ENCODE data around the gene TMC4.
"Not testable (repeated sequence)": the region's sequence is repeated elsewhere in the genome, so short reads cannot be mapped to it uniquely, and the experiment has no call there.

The TMC4 gene

GRCh38 chr19:54199401-54199800 is 26.4 kb upstream of the TMC4 start:
- Histone ChIP-seq H3K4me1 (ENCODE audit: insufficient read depth, low read length) (peaks cover 40% of the 10 kb centered on the region), H3K4me2 (ENCODE audit: insufficient read depth, low read length) (peak overlapping the region; percentile 81), H3K27me3 (ENCODE audit: insufficient read depth, low read length, poor library complexity) (no peaks in the 10 kb centered on the region), H3K4me3 (ENCODE audit: low read depth in 1 of 2, low read length in 2 of 2) (no peak overlapping the region), H3K79me2 (ENCODE audit: insufficient read depth, low read length) (peaks cover 43% of the 10 kb centered on the region), H3K36me3 (ENCODE audit: insufficient read depth, low read length) (peaks cover 38% of the 10 kb centered on the region), H2AFZ (ENCODE audit: low read depth, low read length) (no peak overlapping the region), H3K27ac (ENCODE audit: low read length) (no peak overlapping the region), H3K9me3 (ENCODE audit: insufficient read depth, low read length, severe bottlenecking) (no peaks in the 10 kb centered on the region), H3K9ac (ENCODE audit: low read depth, low read length) (peak overlapping the region; percentile 72), H4K20me1 (ENCODE audit: insufficient read depth, low read length) (peaks cover 34% of the 10 kb centered on the region)
- TF ChIP-seq CTCF (IDR thresholded peaks at IDR 0.05; ENCODE audit: borderline replicate concordance, extremely low read depth, low read length, poor library complexity, severe bottlenecking) (no peak), EZH2 (IDR thresholded peaks at IDR 0.05; ENCODE audit: borderline replicate concordance, low read depth, low read length, severe bottlenecking) (no peak)
- no peak for DNase-seq
- no peak for ATAC-seq (ENCODE audit: insufficient read depth, low read depth)

DNA sequence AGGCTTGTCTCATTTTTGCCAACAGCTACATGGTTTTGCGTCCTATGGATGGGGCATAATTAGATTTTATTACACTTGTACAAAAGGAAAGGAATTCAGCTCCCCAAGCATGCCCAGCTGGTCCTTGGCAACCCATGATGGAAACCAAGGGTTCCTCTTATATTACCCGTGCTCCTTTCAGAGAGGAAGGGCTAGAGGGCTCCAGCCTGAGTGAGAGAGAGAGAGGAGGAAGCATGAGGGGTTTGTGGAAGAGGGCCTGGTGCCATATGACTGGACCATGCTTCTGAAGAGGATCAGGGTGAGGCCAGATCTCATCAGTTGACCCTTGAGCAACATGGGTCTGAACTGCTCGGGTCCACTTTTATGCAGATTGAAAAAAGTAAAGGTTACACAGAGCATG is 24.2 kb upstream of the TMC4 start:
- Histone ChIP-seq H3K4me2 (ENCODE audit: insufficient read depth, low read length) (no peak overlapping the region), H3K4me3 (ENCODE audit: low read depth in 1 of 2, low read length in 2 of 2) (no peak overlapping the region), H3K4me1 (ENCODE audit: insufficient read depth, low read length) (peaks cover 30% of the 10 kb centered on the region), H2AFZ (ENCODE audit: low read depth, low read length) (no peak overlapping the region), H3K79me2 (ENCODE audit: insufficient read depth, low read length) (peaks cover 29% of the 10 kb centered on the region), H3K27ac (ENCODE audit: low read length) (no peak overlapping the region), H3K9me3 (ENCODE audit: insufficient read depth, low read length, severe bottlenecking) (no peaks in the 10 kb centered on the region), H3K9ac (ENCODE audit: low read depth, low read length) (no peak overlapping the region), H4K20me1 (ENCODE audit: insufficient read depth, low read length) (peaks cover 17% of the 10 kb centered on the region), H3K27me3 (ENCODE audit: insufficient read depth, low read length, poor library complexity) (no peaks in the 10 kb centered on the region), H3K36me3 (ENCODE audit: insufficient read depth, low read length) (peaks cover 26% of the 10 kb centered on the region)
- ATAC-seq (ENCODE audit: insufficient read depth, low read depth) (no peak), DNase-seq (no peak)
- TF ChIP-seq CTCF (IDR thresholded peaks at IDR 0.05; ENCODE audit: borderline replicate concordance, extremely low read depth, low read length, poor library complexity, severe bottlenecking) (no peak), EZH2 (IDR thresholded peaks at IDR 0.05; ENCODE audit: borderline replicate concordance, low read depth, low read length, severe bottlenecking) (no peak)

DNA sequence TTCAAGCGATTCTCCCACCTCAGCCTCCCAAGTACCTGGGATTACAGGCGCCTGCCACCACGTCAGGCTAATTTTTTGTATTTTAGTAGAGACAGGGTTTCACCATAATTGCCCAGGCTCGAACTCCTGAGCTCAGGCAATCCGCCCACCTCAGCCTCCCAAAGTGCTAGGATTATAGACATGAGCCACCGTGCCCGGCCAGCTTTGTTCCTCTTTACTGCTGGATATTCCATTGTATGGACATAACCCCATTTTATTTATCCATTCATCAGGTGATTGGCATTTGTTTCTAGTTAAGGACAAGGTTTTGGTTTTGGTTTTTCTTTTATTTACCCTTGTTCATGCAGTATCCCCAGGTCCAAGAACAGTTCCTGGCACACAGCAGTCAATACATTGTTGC is 23.6 kb upstream of the TMC4 start:
- H2AFZ ChIP-seq (ENCODE audit: low read depth, low read length): no peak overlapping the region
- peaks cover 17% of the 10 kb centered on the region for H4K20me1 ChIP-seq (ENCODE audit: insufficient read depth, low read length)
- ATAC-seq (ENCODE audit: insufficient read depth, low read depth): no peak
- no peak overlapping the region for H3K4me2 ChIP-seq (ENCODE audit: insufficient read depth, low read length)
- no peak overlapping the region for H3K4me3 ChIP-seq (ENCODE audit: low read depth in 1 of 2, low read length in 2 of 2)
- no peak overlapping the region for H3K27ac ChIP-seq (ENCODE audit: low read length)
- DNase-seq: no peak
- H3K9ac ChIP-seq (ENCODE audit: low read depth, low read length): no peak overlapping the region
- H3K4me1 ChIP-seq (ENCODE audit: insufficient read depth, low read length): peaks cover 30% of the 10 kb centered on the region
- no peaks in the 10 kb centered on the region for H3K27me3 ChIP-seq (ENCODE audit: insufficient read depth, low read length, poor library complexity)
- H3K79me2 ChIP-seq (ENCODE audit: insufficient read depth, low read length): peaks cover 29% of the 10 kb centered on the region
- H3K36me3 ChIP-seq (ENCODE audit: insufficient read depth, low read length): peaks cover 20% of the 10 kb centered on the region
- H3K9me3 ChIP-seq (ENCODE audit: insufficient read depth, low read length, severe bottlenecking): no peaks in the 10 kb centered on the region
- TF ChIP-seq EZH2 (IDR thresholded peaks at IDR 0.05; ENCODE audit: borderline replicate concordance, low read depth, low read length, severe bottlenecking): no peak
- TF ChIP-seq CTCF (IDR thresholded peaks at IDR 0.05; ENCODE audit: borderline replicate concordance, extremely low read depth, low read length, poor library complexity, severe bottlenecking): no peak

DNA sequence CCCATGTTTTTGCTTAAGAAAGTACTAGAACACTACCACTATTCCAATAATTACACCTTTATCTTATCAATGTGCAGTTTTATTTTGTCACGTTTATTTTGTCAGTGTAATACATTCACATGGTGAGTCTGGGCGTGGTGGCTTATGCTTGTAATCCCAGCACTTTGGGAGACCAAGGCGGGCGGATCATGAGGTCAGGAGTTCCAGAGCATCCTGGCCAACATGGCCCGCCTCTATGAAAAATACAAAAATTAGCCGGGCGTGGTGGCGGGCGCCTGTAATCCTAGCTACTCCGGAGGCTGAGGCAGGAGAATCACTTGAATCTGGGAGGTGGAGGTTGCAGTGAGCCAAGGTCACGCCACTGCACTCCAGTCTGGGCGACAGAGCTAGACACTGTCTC is 21.5 kb upstream of the TMC4 start:
- not testable (repeated sequence) for H3K4me2 ChIP-seq (ENCODE audit: insufficient read depth, low read length); H3K9ac ChIP-seq (ENCODE audit: low read depth, low read length); H3K27me3 ChIP-seq (ENCODE audit: insufficient read depth, low read length, poor library complexity); H3K9me3 ChIP-seq (ENCODE audit: insufficient read depth, low read length, severe bottlenecking); H2AFZ ChIP-seq (ENCODE audit: low read depth, low read length); DNase-seq; ATAC-seq (ENCODE audit: insufficient read depth, low read depth); H3K4me3 ChIP-seq (ENCODE audit: low read depth in 1 of 2, low read length in 2 of 2); H3K27ac ChIP-seq (ENCODE audit: low read length)
- peaks cover 17% of the 10 kb centered on the region for H3K79me2 ChIP-seq (ENCODE audit: insufficient read depth, low read length)
- peaks cover 14% of the 10 kb centered on the region for H4K20me1 ChIP-seq (ENCODE audit: insufficient read depth, low read length)
- peaks cover 15% of the 10 kb centered on the region for H3K36me3 ChIP-seq (ENCODE audit: insufficient read depth, low read length)
- H3K4me1 ChIP-seq (ENCODE audit: insufficient read depth, low read length): peaks cover 21% of the 10 kb centered on the region
